OCI-LY7 (cell line): ENCODE data around the gene MCM10.

ENCODE experiments used
- CTCF ChIP-seq: fragments of 200-600 bp; sonication (generic); conservative IDR thresholded peaks from 2 replicates; pipeline ENCODE4 v1.5.1; 2014; ENCODE audit warnings: mild to moderate bottlenecking, antibody characterized with exemption, low read length, moderate library complexity, mixed read lengths
- EZH2phosphoT487 ChIP-seq: fragments of 200-600 bp; sonication (generic); IDR thresholded peaks from 2 replicates; pipeline ENCODE4 v1.6.1; 2018; ENCODE audit warnings: low read depth, borderline replicate concordance, mild to moderate bottlenecking, mixed run types, antibody characterized with exemption, low read length, moderate library complexity, mixed read lengths

GRCh38 chr10:13161857-13162271, 506 bp downstream of the MCM10 start:
- TF ChIP-seq CTCF = no peak
- no peak for TF ChIP-seq EZH2phosphoT487
